IMR-90 (cell line): ENCODE results near the gene SRCIN1. TPM values are rescaled to one million over a fixed set of nuclear protein-coding genes. Genes with fewer than 3 reads are reported as not detected.

Experiments used
- ATAC-seq: fragments of 200-7000 bp; cut with Tn5 transposase; 2 replicates; pipeline ENCODE4 v1.9.1; 2020; ENCODE audit warnings: low read depth, mild to moderate bottlenecking, moderate library complexity
- BruUV-seq: library from RNA; stranded (reverse); fragments of 400-500 nt; replicated peaks from 2 replicates; lab custom pipeline; 2021; lab: Mats Ljungman, UMichigan
- CTCF ChIA-PET: fragments of 300-600 bp; formaldehyde crosslinking; extraction: SDS; loops from one replicate; lab custom pipeline; 2021; ENCODE audit warnings: antibody characterized with exemption; lab: Yijun Ruan, JAX
- POLR2A ChIA-PET: fragments of 300-600 bp; sonication (Branson Sonifier 250); formaldehyde crosslinking; loops from one replicate; lab custom pipeline; 2022; ENCODE audit warnings: antibody characterized with exemption; ENCODE audit not compliant: unreplicated experiment; lab: Charles Lee
- DNase-seq: peaks from one replicate; pipeline ENCODE4 v3.0.0; 2013
- H2AFZ ChIP-seq: replicated peaks from 2 replicates; pipeline ENCODE3; 2013; ENCODE audit warnings: low read length, mild to moderate bottlenecking; ENCODE audit not compliant: poor library complexity
- H2AK5ac ChIP-seq: 2 replicates; pipeline ENCODE4 v1.6.1; 2013; ENCODE audit warnings: low read depth, low read length, inconsistent platforms
- H2AK9ac ChIP-seq: replicated peaks from 2 replicates; pipeline ENCODE3; 2013; ENCODE audit warnings: mild to moderate bottlenecking, low read depth, low read length, moderate library complexity; ENCODE audit not compliant: poor library complexity
- H2BK120ac ChIP-seq: 2 replicates; pipeline ENCODE4 v1.6.1; 2013; ENCODE audit warnings: low read depth, low read length, inconsistent platforms
- H2BK15ac ChIP-seq: 3 replicates; pipeline ENCODE4 v1.6.1; 2013; ENCODE audit warnings: low read depth, low read length, inconsistent platforms
- H2BK20ac ChIP-seq: 2 replicates; pipeline ENCODE4 v1.6.1; 2013; ENCODE audit warnings: low read depth, mild to moderate bottlenecking, inconsistent platforms, low read length, moderate library complexity
- H2BK5ac ChIP-seq: 2 replicates; pipeline ENCODE4 v1.6.1; 2013; ENCODE audit warnings: mild to moderate bottlenecking, low read depth, low read length, inconsistent platforms; ENCODE audit not compliant: poor library complexity, severe bottlenecking
- H3K14ac ChIP-seq: replicated peaks from 2 replicates; pipeline ENCODE4 v1.6.1; 2013; ENCODE audit warnings: low read depth, low read length, inconsistent platforms
- H3K18ac ChIP-seq: 2 replicates; pipeline ENCODE4 v1.6.1; 2013; ENCODE audit warnings: low read depth, low read length, control low read depth
- H3K23ac ChIP-seq: 2 replicates; pipeline ENCODE4 v1.6.1; 2013; ENCODE audit warnings: low read depth, low read length, inconsistent platforms
- H3K27ac ChIP-seq: 2 replicates; pipeline ENCODE4 v1.5.1; 2013; ENCODE audit warnings: mild to moderate bottlenecking, control low read depth, low read length; ENCODE audit not compliant: insufficient read depth
- H3K27me3 ChIP-seq: 2 replicates; pipeline ENCODE4 v1.6.1; 2013; ENCODE audit warnings: low read length; ENCODE audit not compliant: control insufficient read depth, insufficient read depth
- H3K36me3 ChIP-seq: 2 replicates; pipeline ENCODE4 v1.6.1; 2013; ENCODE audit warnings: low read length, mixed read lengths; ENCODE audit not compliant: control insufficient read depth, insufficient read depth
- H3K4ac ChIP-seq: 2 replicates; pipeline ENCODE4 v1.6.1; 2013; ENCODE audit warnings: low read depth, low read length, inconsistent platforms
- H3K4me1 ChIP-seq: 2 replicates; pipeline ENCODE4 v1.6.1; 2013; ENCODE audit warnings: low read length, mixed read lengths; ENCODE audit not compliant: control insufficient read depth, insufficient read depth
- H3K4me2 ChIP-seq: 2 replicates; pipeline ENCODE4 v1.6.1; 2013; ENCODE audit warnings: low read depth, mild to moderate bottlenecking, control low read depth, low read length, moderate library complexity
- H3K4me3 ChIP-seq: 2 replicates; pipeline ENCODE4 v1.5.1; 2013; ENCODE audit warnings: low read depth, mild to moderate bottlenecking, control low read depth, low read length, moderate library complexity; ENCODE audit not compliant: insufficient read depth
- H3K56ac ChIP-seq: 2 replicates; pipeline ENCODE4 v1.6.1; 2013; ENCODE audit warnings: low read length, inconsistent platforms; ENCODE audit not compliant: insufficient read depth; ENCODE audit errors: extremely low read depth
- H3K79me1 ChIP-seq, 2 experiments: 2 replicates each; pipeline ENCODE4 v1.6.1; 2013; ENCODE audit warnings: low read length in 2 of 2, inconsistent platforms in 1 of 2, low read depth in 1 of 2
- H3K9ac ChIP-seq: 2 replicates; pipeline ENCODE4 v1.6.1; 2013; ENCODE audit warnings: low read depth, low read length, control low read depth
- H3K9me1 ChIP-seq: 2 replicates; pipeline ENCODE4 v1.6.1; 2013; ENCODE audit warnings: low read length, inconsistent platforms; ENCODE audit not compliant: insufficient read depth
- H3K9me3 ChIP-seq: 2 replicates; pipeline ENCODE4 v1.6.1; 2013; ENCODE audit warnings: low read length; ENCODE audit not compliant: control insufficient read depth, insufficient read depth
- H4K20me1 ChIP-seq: 2 replicates; pipeline ENCODE4 v1.6.1; 2013; ENCODE audit warnings: low read length, inconsistent platforms; ENCODE audit not compliant: insufficient read depth
- H4K5ac ChIP-seq: 2 replicates; pipeline ENCODE4 v1.6.1; 2013; ENCODE audit warnings: mild to moderate bottlenecking, low read depth, low read length, control low read depth
- H4K8ac ChIP-seq, 2 experiments: 2 replicates each; pipeline ENCODE4 v1.6.1; 2013; ENCODE audit warnings: low read depth in 2 of 2, low read length in 2 of 2, control low read depth in 1 of 2, inconsistent platforms in 1 of 2
- H4K91ac ChIP-seq: 2 replicates; pipeline ENCODE4 v1.6.1; 2013; ENCODE audit warnings: low read depth, low read length, inconsistent platforms; ENCODE audit not compliant: insufficient read depth
- BHLHE40 ChIP-seq: fragments of 150-350 bp; IDR thresholded peaks from 2 replicates; pipeline ENCODE4 v1.6.1; 2016; ENCODE audit warnings: mild to moderate bottlenecking, low read depth, low read length
- CEBPB ChIP-seq: IDR thresholded peaks from 2 replicates; pipeline ENCODE4 v1.6.1; 2012; ENCODE audit warnings: low read depth, low read length, improper control_type of control experiment
- CTCF ChIP-seq: conservative IDR thresholded peaks from 2 replicates; pipeline ENCODE4 v1.5.1; 2012; ENCODE audit warnings: mild to moderate bottlenecking, low read depth, low read length, improper control_type of control experiment
- FOS ChIP-seq: fragments of 150-350 bp; IDR thresholded peaks from 2 replicates; pipeline ENCODE4 v1.6.1; 2016; ENCODE audit warnings: low read depth, low read length
- MAFK ChIP-seq: IDR thresholded peaks from 2 replicates; pipeline ENCODE4 v1.6.1; 2012; ENCODE audit warnings: low read depth, low read length, improper control_type of control experiment
- MAZ ChIP-seq: IDR thresholded peaks from 2 replicates; pipeline ENCODE4 v1.6.1; 2012; ENCODE audit warnings: low read depth, mild to moderate bottlenecking, low read length, improper control_type of control experiment, moderate library complexity, borderline replicate concordance
- MXI1 ChIP-seq: IDR thresholded peaks from 2 replicates; pipeline ENCODE4 v1.6.1; 2012; ENCODE audit warnings: low read depth, mild to moderate bottlenecking, low read length, moderate library complexity, borderline replicate concordance
- NFE2L2 ChIP-seq: fragments of 150-350 bp; IDR thresholded peaks from 2 replicates; pipeline ENCODE4 v1.6.1; 2016; ENCODE audit warnings: low read depth, mild to moderate bottlenecking, low read length
- POLR2A ChIP-seq: IDR thresholded peaks from 2 replicates; pipeline ENCODE4 v1.6.1; 2012; ENCODE audit warnings: mild to moderate bottlenecking, low read depth, low read length
- RCOR1 ChIP-seq: IDR thresholded peaks from 2 replicates; pipeline ENCODE4 v1.6.1; 2012; ENCODE audit warnings: mild to moderate bottlenecking, low read length, improper control_type of control experiment; ENCODE audit not compliant: insufficient replicate concordance
- RFX5 ChIP-seq: IDR thresholded peaks from 2 replicates; pipeline ENCODE4 v1.8.0; 2012; ENCODE audit warnings: low read depth, mild to moderate bottlenecking, low read length, moderate library complexity
- SMC3 ChIP-seq: fragments of 150-350 bp; IDR thresholded peaks from 2 replicates; pipeline ENCODE4 v1.6.1; 2016; ENCODE audit warnings: low read depth, mild to moderate bottlenecking, antibody characterized with exemption, low read length, moderate library complexity
- WGBS, 2 experiments: methylation state at CpG; one replicate each; pipeline versions ENCODE4 v1.1.5 to v1.1.7; 2013; ENCODE audit warnings: missing lambda C conversion rate in 2 of 2; ENCODE audit not compliant: insufficient read length in 1 of 2; ENCODE audit errors: extremely low coverage in 2 of 2; 5-methylcytosine and 5-hydroxymethylcytosine counted together
- dilution Hi-C: fragments of 300-500 bp; cut with HindIII; formaldehyde crosslinking; loops from one replicate; pipeline ENCODE4 v1.14.3; 2018; ENCODE audit warnings: low sequenced_read_pairs; ENCODE audit not compliant: unreplicated experiment
- in situ Hi-C: fragments of 300-500 bp; cut with MboI; formaldehyde crosslinking; loops from 3 replicates; pipeline ENCODE4 v1.14.3; 2019; ENCODE audit warnings: low sequenced_read_pairs, inconsistent platforms, mixed read lengths
- intact Hi-C: fragments of 100-400 bp; cut with micrococcal nuclease; formaldehyde crosslinking; loops from 2 replicates; pipeline ENCODE4 v1.10.0; 2022
- polyA plus RNA-seq, 3 experiments: library from polyadenylated mRNA; depleted of rRNA; stranded (reverse); fragments of >200 nt; gene quantifications; 2 replicates each; pipeline ENCODE4 v1.2.3, GENCODE V29; 2012; ENCODE audit warnings: low replicate concordance in 1 of 3
- total RNA-seq: library from RNA; depleted of rRNA; stranded (reverse); fragments of >200 nt; gene quantifications from 2 replicates; pipeline ENCODE4 v1.2.3, GENCODE V29; 2012
- TF ChIP-seq, protein P1 (sequence below): fragments of 150-350 bp; IDR thresholded peaks from 2 replicates; pipeline ENCODE4 v1.6.1; 2016; ENCODE audit warnings: low read depth, mild to moderate bottlenecking, low read length, moderate library complexity, borderline replicate concordance

The SRCIN1 gene
- total and polyA plus RNA-seq, 2 of the 4 experiments (the other 2 are of a cell fraction): not detected

DNA sequence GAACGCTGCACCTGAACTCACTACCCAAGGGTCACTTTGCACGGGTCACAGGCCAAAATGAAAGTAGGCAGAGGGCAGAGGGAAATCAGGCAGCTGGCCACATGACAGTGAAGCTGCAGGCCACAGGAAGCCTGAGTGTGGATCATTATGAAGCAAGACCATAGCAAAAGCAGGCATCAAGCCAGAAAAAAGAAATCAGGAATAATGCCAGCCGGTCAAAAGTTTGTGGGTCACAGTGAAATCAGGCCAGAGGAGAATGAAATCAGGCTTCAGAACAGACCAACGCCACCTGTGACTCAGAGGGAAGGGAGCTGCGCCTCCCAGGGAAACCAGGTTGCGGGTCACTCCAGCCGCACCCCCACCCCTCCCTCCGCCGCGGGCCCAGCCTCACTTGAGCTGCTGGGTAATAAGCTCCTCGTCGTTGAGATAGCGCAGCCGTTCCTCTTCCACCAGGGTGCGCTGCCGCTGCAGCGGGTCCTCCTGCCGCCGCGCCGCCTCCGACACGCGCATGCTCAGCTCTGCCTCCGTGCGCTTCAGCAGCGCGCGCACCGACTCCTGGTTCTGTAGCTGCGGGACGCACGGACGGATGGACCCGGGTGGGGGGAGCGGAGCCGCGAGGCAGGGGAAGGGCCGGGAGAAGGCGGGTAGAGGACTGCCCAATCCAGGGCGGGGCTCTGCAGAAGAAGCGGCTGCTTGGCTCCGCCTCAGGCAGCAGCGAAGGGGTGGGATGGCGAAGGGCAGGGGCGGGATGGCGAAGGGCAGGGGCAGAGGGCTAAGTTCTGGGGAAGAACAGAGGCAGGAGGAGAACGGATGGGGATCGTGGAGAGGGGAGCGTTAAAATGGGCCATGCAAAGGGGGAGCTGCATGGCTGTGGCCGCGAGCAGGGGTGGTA is 47.7 kb downstream of the SRCIN1 start (continued):
- TF ChIP-seq MAFK: no peak

- CTCF ChIA-PET: interaction anchor here (0.5 to 1.8 kb wide), 13 partner anchors 9 to 239 kb away, joined by 3 to 17 read pairs (median 5); no protein-coding TSS in a partner anchor
- intact Hi-C loops: no loop called here
- WGBS, 2 experiments: 75% methylated on average over 1 of the region's 6 CpGs; no CpG with 5 or more reads in 1 of the 2 experiments
- no peak for TF ChIP-seq SMC3
- no peak for TF ChIP-seq CTCF
- no peak for TF ChIP-seq CEBPB
- TF ChIP-seq MAZ: no peak
- no peak for TF ChIP-seq POLR2A
- TF ChIP-seq, protein P1, sequence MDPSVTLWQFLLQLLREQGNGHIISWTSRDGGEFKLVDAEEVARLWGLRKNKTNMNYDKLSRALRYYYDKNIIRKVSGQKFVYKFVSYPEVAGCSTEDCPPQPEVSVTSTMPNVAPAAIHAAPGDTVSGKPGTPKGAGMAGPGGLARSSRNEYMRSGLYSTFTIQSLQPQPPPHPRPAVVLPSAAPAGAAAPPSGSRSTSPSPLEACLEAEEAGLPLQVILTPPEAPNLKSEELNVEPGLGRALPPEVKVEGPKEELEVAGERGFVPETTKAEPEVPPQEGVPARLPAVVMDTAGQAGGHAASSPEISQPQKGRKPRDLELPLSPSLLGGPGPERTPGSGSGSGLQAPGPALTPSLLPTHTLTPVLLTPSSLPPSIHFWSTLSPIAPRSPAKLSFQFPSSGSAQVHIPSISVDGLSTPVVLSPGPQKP: no peak
- TF ChIP-seq MXI1: no peak
- TF ChIP-seq NFE2L2: no peak
- no peak for TF ChIP-seq BHLHE40
- TF ChIP-seq MAFK: no peak
- no peak for TF ChIP-seq RFX5
- no peak for TF ChIP-seq RCOR1
- TF ChIP-seq FOS: no peak
These were observed 48.4 kb downstream of the SRCIN1 start for GRCh38 chr17:38557396-38557795.

More at GRCh38 chr17:38557396-38557795, 48.4 kb downstream of the SRCIN1 start:
- no peak overlapping the region for H3K14ac ChIP-seq
- no peak overlapping the region for H3K4ac ChIP-seq
- no TSS peak for BruUV-seq
- peaks cover 8% of the 10 kb centered on the region; the same call in 1 of the 2 replicates for H4K20me1 ChIP-seq
- dilution Hi-C loops (no loop called here), in situ Hi-C loops (no loop called here)
- H3K56ac ChIP-seq: no peak overlapping the region
- H4K8ac ChIP-seq: no peak overlapping the region
- peak overlapping the region; percentile 89 for H2AFZ ChIP-seq
- no peak for ATAC-seq
- H3K79me1 ChIP-seq: no peaks in the 10 kb centered on the region
- no peak overlapping the region for H3K27ac ChIP-seq
- no peak overlapping the region for H3K4me3 ChIP-seq
- H3K36me3 ChIP-seq: no peaks in the 10 kb centered on the region
- H2BK15ac ChIP-seq: no peak overlapping the region
- H3K9ac ChIP-seq: no peak overlapping the region
- H2BK5ac ChIP-seq: no peak overlapping the region
- no peak overlapping the region for H4K5ac ChIP-seq
- H3K18ac ChIP-seq: no peak overlapping the region
- no peak overlapping the region for H2AK9ac ChIP-seq
- H2BK120ac ChIP-seq: no peak overlapping the region
- H2AK5ac ChIP-seq: no peak overlapping the region
- POLR2A ChIA-PET: no interaction called here
- H3K4me1 ChIP-seq: peaks cover 2% of the 10 kb centered on the region; the same call in 1 of the 2 replicates
- no peak for DNase-seq
- H3K4me2 ChIP-seq: peak overlapping the region; percentile 84; the same call in 1 of the 2 replicates
- peak overlapping the region; percentile 10; the same call in 1 of the 2 replicates for H3K23ac ChIP-seq
- no peak overlapping the region for H2BK20ac ChIP-seq
- H4K91ac ChIP-seq: no peak overlapping the region
- 0 out of 2 replicates have a peak, but pooled peaks cover 2% of the 10 kb centered on the region for H3K9me1 ChIP-seq
- H3K27me3 ChIP-seq: peaks cover 69% of the 10 kb centered on the region
- H3K9me3 ChIP-seq: peaks cover 5% of the 10 kb centered on the region; the same call in 1 of the 2 replicates
